Tibial nerve (tissue), 4 donors: ENCODE results near the gene SNCG. TPM values are rescaled to one million over a fixed set of nuclear protein-coding genes. Genes with fewer than 3 reads are reported as not detected.
"Not testable (repeated sequence)": the region's sequence is repeated elsewhere in the genome, so short reads cannot be mapped to it uniquely, and the experiment has no call there.

ENCODE experiments used
- DNase-seq, 2 donors: peaks; one replicate each; pipeline ENCODE4 v3.0.0-alpha.2; 2019; ENCODE audit warnings: low spot score in 2 of 2
- H3K27ac ChIP-seq, 4 donors: fragments of 200-600 bp; sonication (generic) in 3 of 4; one replicate each; pipeline ENCODE4 v1.5.1; 2017 to 2019; ENCODE audit warnings: mild to moderate bottlenecking in 1 of 4
- H3K27me3 ChIP-seq, 2 donors: fragments of 200-600 bp; sonication (generic) in 1 of 2; one replicate each; pipeline versions ENCODE4 v1.5.1 to v1.6.0; 2017 to 2019
- H3K36me3 ChIP-seq, 3 donors: fragments of 200-600 bp; sonication (generic); one replicate each; pipeline ENCODE4 v1.5.1; 2018 to 2019
- H3K4me1 ChIP-seq, 4 donors: fragments of 200-600 bp; sonication (generic) in 3 of 4; one replicate each; pipeline ENCODE4 v1.5.1; 2017 to 2019
- H3K4me3 ChIP-seq, 4 donors: fragments of 200-600 bp; sonication (generic) in 3 of 4; one replicate each; pipeline ENCODE4 v1.5.1; 2017 to 2019; ENCODE audit warnings: mild to moderate bottlenecking in 1 of 4, moderate library complexity in 1 of 4
- H3K9me3 ChIP-seq, 4 donors: fragments of 200-600 bp; sonication (generic) in 3 of 4; one replicate each; pipeline ENCODE4 v1.5.1; 2017 to 2019
- EP300 ChIP-seq, 2 donors: sonication (generic); formaldehyde crosslinking; IDR thresholded peaks; one replicate each; pipeline ENCODE4 v1.6.1; 2017; ENCODE audit warnings: antibody characterized with exemption in 2 of 2, mild to moderate bottlenecking in 1 of 2
- POLR2A ChIP-seq, 2 donors: fragments of 450-650 bp; IDR thresholded peaks; one replicate each; pipeline ENCODE4 v1.6.1; 2017; ENCODE audit warnings: antibody characterized with exemption in 2 of 2, mild to moderate bottlenecking in 2 of 2, moderate library complexity in 2 of 2
- WGBS, 2 donors: methylation state at CpG; one replicate each; pipeline ENCODE4 v1.1.5; 2018; 5-methylcytosine and 5-hydroxymethylcytosine counted together
- total RNA-seq, 4 donors: library from RNA; depleted of rRNA; stranded (reverse); fragments of >200 nt; gene quantifications; one replicate each; pipeline ENCODE4 v1.1.0, GENCODE V29; 2016
- TF ChIP-seq, protein P1 (sequence below), 5 experiments: fragments of 200-600 bp in 3 of 5; fragments of 450-650 bp in 2 of 5; sonication (generic) in 3 of 5; IDR thresholded peaks; one replicate each; pipeline ENCODE4 v1.5.1; 2016 to 2019; ENCODE audit warnings: antibody characterized with exemption in 5 of 5, mild to moderate bottlenecking in 3 of 5, moderate library complexity in 2 of 5

Gene SNCG
- total RNA-seq, 4 donors from 2014 or later, result 86.1 to 213 (median 119) TPM

DNA sequence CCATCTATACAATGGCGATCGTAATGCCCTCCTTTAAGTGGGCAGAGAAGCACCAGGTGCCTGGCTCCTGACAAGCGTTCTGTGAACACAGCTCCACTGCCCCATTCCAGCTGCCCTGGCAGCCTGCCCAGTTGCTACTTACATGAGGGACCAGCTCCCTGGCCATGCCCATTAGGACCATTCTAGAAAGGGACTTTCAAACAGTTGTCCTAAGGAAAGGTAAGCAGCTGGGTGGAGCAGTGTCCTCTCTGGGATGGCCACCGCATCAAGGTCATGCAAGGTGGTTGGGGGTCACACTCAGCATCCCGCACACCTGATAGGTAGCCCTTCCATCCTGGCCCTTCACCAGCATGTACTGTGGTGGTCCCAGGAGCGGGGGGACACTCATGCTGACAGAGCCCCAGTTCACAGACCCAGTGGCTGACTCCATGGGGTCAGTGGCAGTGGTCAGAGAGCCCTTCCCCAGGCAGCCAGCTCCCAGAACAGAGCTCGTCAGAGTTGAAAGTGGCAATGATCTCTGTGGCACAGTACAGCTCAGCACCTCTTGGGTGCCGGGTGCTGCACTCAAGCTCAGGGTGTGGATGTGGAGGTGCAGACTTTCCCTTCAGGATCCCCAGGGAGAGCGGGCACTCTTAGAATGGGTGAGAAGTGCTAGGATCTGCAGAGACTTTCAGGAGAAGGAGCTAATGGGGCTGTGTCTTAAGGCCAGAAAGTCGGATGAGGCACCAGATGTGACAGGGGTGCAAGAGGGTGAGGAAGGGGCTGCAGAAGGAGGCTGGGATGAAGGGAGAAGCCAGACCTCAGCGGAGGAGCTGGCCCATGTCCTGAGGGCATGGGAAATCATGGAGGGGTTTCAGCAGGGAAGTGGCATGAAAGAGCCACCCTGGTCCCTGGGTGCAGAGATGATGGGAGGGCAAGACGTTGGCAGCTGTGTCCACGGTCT lies 11.9 kb upstream of the SNCG start:
- H3K27ac ChIP-seq, result peak overlapping the region in 1 of 4 donors; percentile 63
- H3K27me3 ChIP-seq, result no peaks in the 10 kb centered on the region
- DNase-seq, result no peak
- H3K4me1 ChIP-seq, result peaks cover 0 to 24% (median 6%) of the 10 kb centered on the region in 4 donors
- TF ChIP-seq EP300 (IDR thresholded peaks at IDR 0.05) (no peak), POLR2A (IDR thresholded peaks at IDR 0.05) (no peak)
- TF ChIP-seq, protein P1, sequence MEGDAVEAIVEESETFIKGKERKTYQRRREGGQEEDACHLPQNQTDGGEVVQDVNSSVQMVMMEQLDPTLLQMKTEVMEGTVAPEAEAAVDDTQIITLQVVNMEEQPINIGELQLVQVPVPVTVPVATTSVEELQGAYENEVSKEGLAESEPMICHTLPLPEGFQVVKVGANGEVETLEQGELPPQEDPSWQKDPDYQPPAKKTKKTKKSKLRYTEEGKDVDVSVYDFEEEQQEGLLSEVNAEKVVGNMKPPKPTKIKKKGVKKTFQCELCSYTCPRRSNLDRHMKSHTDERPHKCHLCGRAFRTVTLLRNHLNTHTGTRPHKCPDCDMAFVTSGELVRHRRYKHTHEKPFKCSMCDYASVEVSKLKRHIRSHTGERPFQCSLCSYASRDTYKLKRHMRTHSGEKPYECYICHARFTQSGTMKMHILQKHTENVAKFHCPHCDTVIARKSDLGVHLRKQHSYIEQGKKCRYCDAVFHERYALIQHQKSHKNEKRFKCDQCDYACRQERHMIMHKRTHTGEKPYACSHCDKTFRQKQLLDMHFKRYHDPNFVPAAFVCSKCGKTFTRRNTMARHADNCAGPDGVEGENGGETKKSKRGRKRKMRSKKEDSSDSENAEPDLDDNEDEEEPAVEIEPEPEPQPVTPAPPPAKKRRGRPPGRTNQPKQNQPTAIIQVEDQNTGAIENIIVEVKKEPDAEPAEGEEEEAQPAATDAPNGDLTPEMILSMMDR (IDR thresholded peaks at IDR 0.05), result no peak
- no peaks in the 10 kb centered on the region for H3K9me3 ChIP-seq
- no peak overlapping the region for H3K4me3 ChIP-seq
- peaks cover 0 to 7% (median 0%) of the 10 kb centered on the region in 3 donors for H3K36me3 ChIP-seq
- 78 to 83% methylated on average over 11 to 13 of the region's 13 CpGs for WGBS, 2 donors

DNA sequence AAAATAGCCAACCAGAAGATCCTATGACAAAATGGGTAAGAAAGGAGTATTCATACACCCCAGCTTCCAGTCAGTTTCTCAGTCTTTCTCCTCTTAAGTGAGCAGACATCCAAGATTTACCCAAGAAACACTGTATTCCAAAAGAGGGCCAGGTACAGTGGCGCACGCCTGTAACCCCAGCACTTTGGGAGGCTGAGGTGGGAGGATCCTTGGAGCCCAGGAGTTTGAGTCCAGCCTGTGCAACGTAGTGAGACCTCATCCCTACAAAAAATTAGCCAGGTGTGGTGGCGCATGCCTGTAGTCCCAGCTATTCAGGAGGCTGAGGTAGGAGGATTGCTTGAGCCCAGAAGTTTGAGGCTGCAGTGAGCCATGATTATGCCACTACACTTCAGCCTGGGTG lies 10.6 kb upstream of the SNCG start:
- H3K27me3 ChIP-seq, H3K9me3 ChIP-seq, H3K36me3 ChIP-seq, H3K4me3 ChIP-seq, H3K27ac ChIP-seq, DNase-seq: not testable (repeated sequence)
- peaks cover 0 to 21% (median 6%) of the 10 kb centered on the region in 4 donors for H3K4me1 ChIP-seq
- WGBS, 2 donors, result 92 to 97% methylated on average over 4 of the region's 4 CpGs

DNA sequence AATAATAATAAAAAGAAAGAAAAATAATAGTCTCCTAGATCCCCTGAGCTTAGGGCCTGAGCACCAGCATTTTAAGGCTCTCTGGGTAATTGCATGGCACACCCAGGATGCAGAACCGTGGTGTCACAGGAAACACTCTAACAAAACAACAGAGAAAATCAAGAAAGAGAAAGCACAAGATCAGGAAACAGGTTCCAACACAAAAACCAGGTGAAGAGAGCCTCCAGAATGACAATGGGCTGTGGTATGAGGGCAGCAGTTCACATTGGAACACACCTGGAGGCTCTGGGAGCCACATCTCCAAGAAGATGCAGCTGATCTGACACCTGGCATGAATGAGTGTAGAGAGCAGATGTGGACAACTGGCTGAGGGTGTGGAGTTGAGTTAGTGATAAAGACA lies 8.1 kb upstream of the SNCG start:
- Histone ChIP-seq H3K27ac (no peak overlapping the region), H3K4me3 (no peak overlapping the region), H3K9me3 (peaks cover 0 to 11% (median 0%) of the 10 kb centered on the region in 4 donors), H3K27me3 (no peaks in the 10 kb centered on the region), H3K4me1 (peaks cover 3 to 38% (median 19%) of the 10 kb centered on the region in 4 donors), H3K36me3 (no peaks in the 10 kb centered on the region)
- WGBS, 2 donors, result 57 to 58% methylated on average over 1 of the region's 1 CpG
- no peak for DNase-seq
- TF ChIP-seq, protein P1 (IDR thresholded peaks at IDR 0.05), result no peak
- no peak for TF ChIP-seq EP300 (IDR thresholded peaks at IDR 0.05)
- TF ChIP-seq POLR2A (IDR thresholded peaks at IDR 0.05), result no peak

DNA sequence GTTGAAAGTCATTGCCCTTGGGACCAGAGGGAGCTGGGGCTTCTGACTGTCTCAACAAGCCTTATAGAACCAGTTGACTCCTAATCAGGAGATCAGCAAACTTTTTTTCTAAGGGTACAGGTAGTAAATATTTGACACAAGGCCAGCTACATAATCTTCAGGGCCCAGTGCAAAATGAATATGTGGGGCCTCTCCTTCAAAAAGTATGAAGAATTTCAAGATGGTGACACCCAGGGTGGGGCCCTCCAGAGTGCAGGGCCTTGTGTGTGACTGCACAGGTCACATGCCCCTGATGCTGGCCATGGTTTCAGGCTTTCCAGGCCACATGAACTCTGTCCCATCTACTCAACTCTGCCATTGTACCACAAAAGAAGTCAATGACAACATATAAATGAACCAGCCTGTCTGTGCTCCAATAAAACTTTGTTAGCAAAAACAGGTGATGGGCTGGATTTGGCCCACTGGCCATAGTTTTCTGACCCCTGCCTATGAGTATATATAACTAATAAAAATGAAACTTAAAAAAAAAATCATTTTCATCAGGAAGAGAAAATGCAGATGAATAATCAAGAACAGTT lies 7.1 kb upstream of the SNCG start:
- no peak overlapping the region for H3K4me3 ChIP-seq
- H3K4me1 ChIP-seq, result peaks cover 3 to 38% (median 24%) of the 10 kb centered on the region in 4 donors
- peaks cover 0 to 11% (median 0%) of the 10 kb centered on the region in 4 donors for H3K9me3 ChIP-seq
- no peak for DNase-seq
- no peak overlapping the region for H3K27ac ChIP-seq
- H3K36me3 ChIP-seq, result no peaks in the 10 kb centered on the region
- H3K27me3 ChIP-seq, result no peaks in the 10 kb centered on the region
- TF ChIP-seq, protein P1 (IDR thresholded peaks at IDR 0.05), result no peak
- TF ChIP-seq POLR2A (IDR thresholded peaks at IDR 0.05) (no peak), EP300 (IDR thresholded peaks at IDR 0.05) (no peak)

DNA sequence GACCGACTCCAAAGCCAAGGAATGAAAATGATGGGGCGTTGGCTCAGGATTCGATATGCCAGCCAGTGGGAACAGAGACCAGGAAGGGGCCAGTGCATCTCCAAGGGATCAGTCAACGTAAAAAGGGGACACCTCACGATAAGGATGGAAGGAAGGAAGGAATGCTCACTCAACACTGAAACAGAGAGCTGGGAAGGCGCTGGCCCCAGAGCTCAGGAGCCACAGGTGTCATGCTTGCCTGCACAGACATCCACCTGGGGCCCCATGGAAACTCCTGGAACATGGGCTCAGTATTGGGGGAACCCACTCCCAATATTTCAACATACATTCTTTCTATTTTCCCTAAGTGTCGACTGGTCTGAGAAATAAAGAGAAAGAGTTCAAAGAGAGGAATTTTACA lies 6.3 kb upstream of the SNCG start:
- Histone ChIP-seq H3K4me3 (no peak overlapping the region), H3K27me3 (no peaks in the 10 kb centered on the region), H3K36me3 (no peaks in the 10 kb centered on the region), H3K9me3 (peaks cover 0 to 11% (median 0%) of the 10 kb centered on the region in 4 donors), H3K4me1 (peaks cover 3 to 43% (median 25%) of the 10 kb centered on the region in 4 donors), H3K27ac (peak overlapping the region in 2 of 4 donors; percentile 8 to 24)
- WGBS, 2 donors, result 83 to 87% methylated on average over 7 of the region's 7 CpGs
- no peak for DNase-seq
- TF ChIP-seq POLR2A (IDR thresholded peaks at IDR 0.05) (no peak), EP300 (IDR thresholded peaks at IDR 0.05) (no peak)
- TF ChIP-seq, protein P1 (IDR thresholded peaks at IDR 0.05), result no peak

DNA sequence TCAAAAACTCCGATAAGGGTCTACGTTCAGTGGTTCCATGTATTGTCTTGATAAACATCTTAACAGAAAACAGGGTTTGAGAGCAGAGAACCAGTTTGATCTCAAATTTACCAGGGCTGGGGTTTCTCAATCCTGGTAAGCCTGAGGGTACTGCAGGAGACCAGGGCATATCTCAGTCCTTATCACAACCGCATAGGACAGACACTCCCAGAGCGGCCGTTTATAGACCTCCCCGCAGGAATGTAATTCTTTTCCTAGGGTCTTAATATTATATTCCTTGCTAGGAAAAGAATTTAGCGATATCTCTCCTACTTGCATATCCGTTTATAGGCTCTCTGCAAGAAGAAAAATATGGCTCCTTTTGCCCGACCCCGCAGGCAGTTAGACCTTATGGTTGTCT lies 5.7 kb upstream of the SNCG start:
- H3K27me3 ChIP-seq, H3K36me3 ChIP-seq, DNase-seq, H3K4me3 ChIP-seq: not testable (repeated sequence)
- Histone ChIP-seq H3K4me1 (peaks cover 3 to 48% (median 29%) of the 10 kb centered on the region in 4 donors), H3K9me3 (peaks cover 0 to 11% (median 0%) of the 10 kb centered on the region in 4 donors), H3K27ac (peak overlapping the region in 1 of 4 donors; percentile 93)
- WGBS, 2 donors, result 96% methylated on average over 10 of the region's 10 CpGs
